ENCODE data around the gene MAGEB2. TPM values are rescaled to one million over a fixed set of nuclear protein-coding genes. Genes with fewer than 3 reads are reported as not detected.

The MAGEB2 gene
- polyA plus RNA-seq, 1 donor from 2014 or later, result not detected

Other genes with a start within 250 kb of the MAGEB2 start
- not detected in 2 replicates for gene MAGEB3, start 15.1 kb downstream of the MAGEB2 start, polyA plus RNA-seq
- gene MAGEB4, start 26.4 kb downstream of the MAGEB2 start, polyA plus RNA-seq, result not detected in 2 replicates
- not detected in 2 replicates for gene MAGEB1, start 31.6 kb downstream of the MAGEB2 start, polyA plus RNA-seq
- not detected in 2 replicates for gene NR0B1, start 93.8 kb downstream of the MAGEB2 start, polyA plus RNA-seq